Activated naive CD4-positive, alpha-beta T cell treated with anti-CD3 and anti-CD28 coated beads for 36 hours (primary cell): ENCODE measurements around the gene MARK4. TPM values are rescaled to one million over a fixed set of nuclear protein-coding genes. Genes with fewer than 3 reads are reported as not detected.

Source experiments
- CTCF ChIA-PET: fragments of 350-600 bp; sonication (Branson Sonifier 250); formaldehyde crosslinking; loops from one replicate; lab custom pipeline; 2021; ENCODE audit warnings: antibody characterized with exemption; lab: Charles Lee
- DNase-seq: peaks from one replicate; pipeline ENCODE4 v3.0.0-alpha.2; 2020
- H3K27ac Mint-ChIP-seq: one replicate; pipeline ENCODE4 v1.8.0; 2021; ENCODE audit warnings: mild to moderate bottlenecking, mixed read lengths
- H3K27me3 Mint-ChIP-seq: one replicate; pipeline ENCODE4 v1.8.0; 2021; ENCODE audit warnings: low read depth, mixed read lengths
- H3K36me3 Mint-ChIP-seq: one replicate; pipeline ENCODE4 v1.8.0; 2021; ENCODE audit warnings: low read depth, mixed read lengths
- H3K4me1 Mint-ChIP-seq: one replicate; pipeline ENCODE4 v1.8.0; 2021; ENCODE audit warnings: low read depth, mixed read lengths
- H3K4me3 Mint-ChIP-seq: one replicate; pipeline ENCODE4 v1.8.0; 2021; ENCODE audit warnings: mild to moderate bottlenecking, moderate library complexity, mixed read lengths
- H3K9me3 Mint-ChIP-seq: one replicate; pipeline ENCODE4 v1.8.0; 2021; ENCODE audit warnings: mixed read lengths
- intact Hi-C: fragments of 100-400 bp; cut with micrococcal nuclease; formaldehyde crosslinking; loops from one replicate; pipeline ENCODE4 v1.15.1; 2023
- total RNA-seq, 2 experiments: library from RNA; stranded (reverse); gene quantifications; one replicate each; pipeline ENCODE4 v1.2.3, GENCODE V29; 2021

MARK4 gene
- total RNA-seq, 2 experiments from 2014 or later, result 13.0 to 15.7 TPM

- Mint-ChIP-seq H3K27me3 (peaks cover 13% of the 10 kb centered on the region), H3K4me1 (peaks cover 4% of the 10 kb centered on the region), H3K4me3 (no peak overlapping the region), H3K36me3 (no peaks in the 10 kb centered on the region), H3K9me3 (no peaks in the 10 kb centered on the region), H3K27ac (no peak overlapping the region)
- no peak for DNase-seq
- CTCF ChIA-PET, result interaction anchor here (0.6 to 1.7 kb wide), 11 partner anchors 13 to 1176 kb away, joined by 3 to 5 read pairs (median 3); partner anchors contain the start of gene ERCC2
- intact Hi-C loops, result loop anchor here (2.0 to 10.0 kb wide), 2 partner anchors 89 to 435 kb away; partner anchors contain the start of genes APOE and MARK4
Measured at GRCh38 chr19:45339629-45340028, 88.6 kb downstream of the MARK4 start.

GRCh38 chr19:45340232-45340898, 89.3 kb downstream of the MARK4 start, which contains the start of gene KLC3:
KLC3 (plus strand) TSS chr19:45340750; CDS start chr19:45345542, 4,792 bp downstream.
- peak within 1 kb of the TSS; percentile 38 for H3K4me3 Mint-ChIP-seq
- CTCF ChIA-PET, result no interaction called here
- H3K27ac Mint-ChIP-seq, result no peak within 1 kb of the TSS
- H3K27me3 Mint-ChIP-seq, result peaks cover 18% of the 10 kb centered on the region
- peak; percentile 19 for DNase-seq
- no peaks in the 10 kb centered on the region for H3K9me3 Mint-ChIP-seq
- intact Hi-C loops, result no loop called here
- H3K36me3 Mint-ChIP-seq, result no peaks in the 10 kb centered on the region
- H3K4me1 Mint-ChIP-seq, result peaks cover 4% of the 10 kb centered on the region

- DNase-seq, result no peak
- Mint-ChIP-seq H3K4me3 (no peak overlapping the region), H3K4me1 (peaks cover 4% of the 10 kb centered on the region), H3K27ac (no peak overlapping the region), H3K27me3 (peaks cover 22% of the 10 kb centered on the region), H3K9me3 (no peaks in the 10 kb centered on the region), H3K36me3 (no peaks in the 10 kb centered on the region)
- intact Hi-C loops, result no loop called here
- CTCF ChIA-PET, result interaction anchor here (0.6 kb wide), 1 partner anchor 112 kb away, joined by 3 read pairs; no protein-coding TSS in a partner anchor
Measured at GRCh38 chr19:45340899-45341453, 89.9 kb downstream of the MARK4 start.

GRCh38 chr19:45342911-45343310, 91.8 kb downstream of the MARK4 start:
- intact Hi-C loops, result no loop called here
- Mint-ChIP-seq H3K36me3 (no peaks in the 10 kb centered on the region), H3K4me3 (no peak overlapping the region), H3K27me3 (peaks cover 25% of the 10 kb centered on the region), H3K4me1 (peaks cover 4% of the 10 kb centered on the region), H3K9me3 (no peaks in the 10 kb centered on the region), H3K27ac (no peak overlapping the region)
- CTCF ChIA-PET, result no interaction called here
- DNase-seq, result no peak

- no peak for DNase-seq
- no peaks in the 10 kb centered on the region for H3K9me3 Mint-ChIP-seq
- H3K4me1 Mint-ChIP-seq, result peaks cover 4% of the 10 kb centered on the region
- H3K27me3 Mint-ChIP-seq, result peaks cover 22% of the 10 kb centered on the region
- H3K36me3 Mint-ChIP-seq, result no peaks in the 10 kb centered on the region
- CTCF ChIA-PET, result no interaction called here
- H3K4me3 Mint-ChIP-seq, result no peak overlapping the region
- intact Hi-C loops, result no loop called here
- no peak overlapping the region for H3K27ac Mint-ChIP-seq
Measured at GRCh38 chr19:45344621-45345505, 93.8 kb downstream of the MARK4 start.

GRCh38 chr19:45345506-45345860, 94.4 kb downstream of the MARK4 start:
- intact Hi-C loops, result no loop called here
- CTCF ChIA-PET, result no interaction called here
- Mint-ChIP-seq H3K9me3 (no peaks in the 10 kb centered on the region), H3K36me3 (no peaks in the 10 kb centered on the region), H3K27me3 (peaks cover 18% of the 10 kb centered on the region), H3K4me3 (no peak overlapping the region), H3K4me1 (no peaks in the 10 kb centered on the region), H3K27ac (no peak overlapping the region)
- DNase-seq, result no peak

GRCh38 chr19:45346449-45346848, 95.4 kb downstream of the MARK4 start:
- intact Hi-C loops, result no loop called here
- no peak overlapping the region for H3K4me3 Mint-ChIP-seq
- CTCF ChIA-PET, result no interaction called here
- no peak for DNase-seq
- H3K4me1 Mint-ChIP-seq, result no peaks in the 10 kb centered on the region
- H3K27me3 Mint-ChIP-seq, result peaks cover 18% of the 10 kb centered on the region
- H3K9me3 Mint-ChIP-seq, result no peaks in the 10 kb centered on the region
- no peak overlapping the region for H3K27ac Mint-ChIP-seq
- H3K36me3 Mint-ChIP-seq, result no peaks in the 10 kb centered on the region

- no peak for DNase-seq
- CTCF ChIA-PET, result no interaction called here
- peaks cover 18% of the 10 kb centered on the region for H3K27me3 Mint-ChIP-seq
- no peak overlapping the region for H3K27ac Mint-ChIP-seq
- H3K36me3 Mint-ChIP-seq, result no peaks in the 10 kb centered on the region
- no peaks in the 10 kb centered on the region for H3K9me3 Mint-ChIP-seq
- H3K4me3 Mint-ChIP-seq, result no peak overlapping the region
- intact Hi-C loops, result no loop called here
- H3K4me1 Mint-ChIP-seq, result no peaks in the 10 kb centered on the region
Measured at GRCh38 chr19:45347570-45348366, 96.7 kb downstream of the MARK4 start.

GRCh38 chr19:45348367-45349125, 97.5 kb downstream of the MARK4 start:
- CTCF ChIA-PET, result no interaction called here
- Mint-ChIP-seq H3K9me3 (no peaks in the 10 kb centered on the region), H3K27me3 (peaks cover 17% of the 10 kb centered on the region), H3K4me1 (no peaks in the 10 kb centered on the region), H3K36me3 (peaks cover 2% of the 10 kb centered on the region), H3K4me3 (no peak overlapping the region), H3K27ac (no peak overlapping the region)
- intact Hi-C loops, result no loop called here
- no peak for DNase-seq

- DNase-seq, result no peak
- H3K4me3 Mint-ChIP-seq, result no peak overlapping the region
- H3K9me3 Mint-ChIP-seq, result no peaks in the 10 kb centered on the region
- CTCF ChIA-PET, result no interaction called here
- H3K4me1 Mint-ChIP-seq, result no peaks in the 10 kb centered on the region
- no peak overlapping the region for H3K27ac Mint-ChIP-seq
- intact Hi-C loops, result no loop called here
- peaks cover 16% of the 10 kb centered on the region for H3K27me3 Mint-ChIP-seq
- peaks cover 3% of the 10 kb centered on the region for H3K36me3 Mint-ChIP-seq
Measured at GRCh38 chr19:45349126-45349415, 98.0 kb downstream of the MARK4 start.

- CTCF ChIA-PET, result no interaction called here
- intact Hi-C loops, result no loop called here
- peaks cover 13% of the 10 kb centered on the region for H3K27me3 Mint-ChIP-seq
- no peak overlapping the region for H3K27ac Mint-ChIP-seq
- H3K4me1 Mint-ChIP-seq, result no peaks in the 10 kb centered on the region
- H3K9me3 Mint-ChIP-seq, result no peaks in the 10 kb centered on the region
- peaks cover 3% of the 10 kb centered on the region for H3K36me3 Mint-ChIP-seq
- no peak for DNase-seq
- H3K4me3 Mint-ChIP-seq, result no peak overlapping the region
Measured at GRCh38 chr19:45349430-45349941, 98.4 kb downstream of the MARK4 start.
